Neutrophil (primary cell): ENCODE results near the gene RPP25L.
A peak's percentile ranks its signal among the peaks of the same experiment; 100 is the strongest.
"Not testable (repeated sequence)": the region's sequence is repeated elsewhere in the genome, so short reads cannot be mapped to it uniquely, and the experiment has no call there.

ENCODE experiments used
- H3K27ac ChIP-seq: fragments of 200-600 bp; sonication (generic); 2 replicates; pipeline ENCODE4 v1.5.1; 2016; ENCODE audit warnings: mild to moderate bottlenecking, moderate library complexity
- H3K27me3 ChIP-seq: fragments of 200-600 bp; sonication (generic); 2 replicates; pipeline ENCODE4 v1.6.0; 2016; ENCODE audit warnings: mild to moderate bottlenecking
- H3K36me3 ChIP-seq: fragments of 200-600 bp; sonication (generic); 2 replicates; pipeline ENCODE4 v1.5.1; 2017
- H3K4me1 ChIP-seq, 2 experiments: fragments of 200-600 bp in 1 of 2; sonication (generic) in 1 of 2; 1 replicate in 1 of 2; 2 replicates in 1 of 2; pipeline versions ENCODE4 v1.5.1 to v1.6.1; 2013 to 2016; ENCODE audit warnings: low read depth in 1 of 2, low read length in 1 of 2, mild to moderate bottlenecking in 1 of 2, moderate library complexity in 1 of 2; ENCODE audit not compliant: control insufficient read depth in 1 of 2, insufficient read depth in 1 of 2
- H3K4me3 ChIP-seq, 2 experiments: fragments of 200-600 bp in 1 of 2; sonication (generic) in 1 of 2; 1 replicate in 1 of 2; 2 replicates in 1 of 2; pipeline ENCODE4 v1.5.1; 2013 to 2016; ENCODE audit warnings: low read depth in 1 of 2, low read length in 1 of 2, mild to moderate bottlenecking in 1 of 2, moderate library complexity in 1 of 2
- H3K9me3 ChIP-seq: fragments of 200-600 bp; sonication (generic); 2 replicates; pipeline ENCODE4 v1.5.1; 2016
- CTCF ChIP-seq: fragments of 200-600 bp; sonication (generic); IDR thresholded peaks from 2 replicates; pipeline ENCODE4 v1.5.1; 2016; ENCODE audit warnings: antibody characterized with exemption

RPP25L gene

GRCh38 chr9:34644766-34645314 lies 32.9 kb upstream of the RPP25L start:
- peaks cover 15 to 22% of the 10 kb centered on the region in 2 experiments for H3K4me1 ChIP-seq
- H3K9me3 ChIP-seq = no peaks in the 10 kb centered on the region
- no peak overlapping the region for H3K27ac ChIP-seq
- H3K36me3 ChIP-seq = peaks cover 15% of the 10 kb centered on the region
- H3K27me3 ChIP-seq = no peaks in the 10 kb centered on the region
- no peak for TF ChIP-seq CTCF
- H3K4me3 ChIP-seq = no peak overlapping the region

GRCh38 chr9:34642679-34643078 lies 30.8 kb upstream of the RPP25L start:
- H3K4me3 ChIP-seq = no peak overlapping the region
- H3K36me3 ChIP-seq = no peaks in the 10 kb centered on the region
- no peak for TF ChIP-seq CTCF
- no peaks in the 10 kb centered on the region for H3K27me3 ChIP-seq
- H3K9me3 ChIP-seq = no peaks in the 10 kb centered on the region
- peaks cover 21 to 25% of the 10 kb centered on the region in 2 experiments for H3K4me1 ChIP-seq
- no peak overlapping the region for H3K27ac ChIP-seq

GRCh38 chr9:34639322-34639721 lies 27.4 kb upstream of the RPP25L start:
- H3K4me3 ChIP-seq, H3K27ac ChIP-seq, H3K9me3 ChIP-seq, H3K36me3 ChIP-seq, H3K27me3 ChIP-seq: not testable (repeated sequence)
- H3K4me1 ChIP-seq = peaks cover 17 to 19% of the 10 kb centered on the region in 2 experiments

- no peak for TF ChIP-seq CTCF
- Histone ChIP-seq H3K4me3 (peak overlapping the region; percentile 84 to 98), H3K4me1 (peaks cover 17 to 19% of the 10 kb centered on the region in 2 experiments), H3K27me3 (peaks cover 4% of the 10 kb centered on the region), H3K9me3 (no peaks in the 10 kb centered on the region), H3K27ac (peak overlapping the region; percentile 80), H3K36me3 (no peaks in the 10 kb centered on the region)
These were observed 26.2 kb upstream of the RPP25L start for GRCh38 chr9:34638138-34638445.

- Histone ChIP-seq H3K4me3 (peak within 1 kb of the TSS; percentile 84 to 98), H3K27me3 (peaks cover 6% of the 10 kb centered on the region), H3K27ac (peak within 1 kb of the TSS; percentile 80), H3K4me1 (peaks cover 17 to 19% of the 10 kb centered on the region in 2 experiments), H3K9me3 (no peaks in the 10 kb centered on the region), H3K36me3 (no peaks in the 10 kb centered on the region)
- TF ChIP-seq CTCF = peak; percentile 64
These were observed 25.6 kb upstream of the RPP25L start, which contains the start of gene SIGMAR1 for GRCh38 chr9:34637356-34638137. Gene SIGMAR1, minus strand, starts transcription at chr9:34637787. Its CDS starts 90 bp downstream, at chr9:34637697.

- Histone ChIP-seq H3K4me3 (peak overlapping the region; percentile 84 to 98), H3K4me1 (peaks cover 17 to 19% of the 10 kb centered on the region in 2 experiments), H3K27ac (peak overlapping the region; percentile 80), H3K27me3 (peaks cover 13% of the 10 kb centered on the region), H3K36me3 (no peaks in the 10 kb centered on the region), H3K9me3 (no peaks in the 10 kb centered on the region)
- no peak for TF ChIP-seq CTCF
These were observed 25.0 kb upstream of the RPP25L start for GRCh38 chr9:34636791-34637355.
